Peyer's patch (tissue), 4 donors: ENCODE results near the gene TMIGD2.

Experiments used
- CTCF ChIP-seq, 6 experiments: fragments of 450-650 bp in 4 of 6; fragments of 200-600 bp in 2 of 6; sonication (generic) in 1 of 6; IDR thresholded peaks; one replicate each; pipeline ENCODE4 v1.5.1; 2017 to 2019; ENCODE audit warnings: antibody characterized with exemption in 6 of 6, mild to moderate bottlenecking in 3 of 6, moderate library complexity in 1 of 6
- POLR2A ChIP-seq, 2 donors: fragments of 450-650 bp; IDR thresholded peaks; one replicate each; pipeline ENCODE4 v1.5.1; 2017; ENCODE audit warnings: antibody characterized with exemption in 2 of 2, mild to moderate bottlenecking in 2 of 2, moderate library complexity in 2 of 2

- TF ChIP-seq CTCF (IDR thresholded peaks at IDR 0.05): no peak
- TF ChIP-seq POLR2A (IDR thresholded peaks at IDR 0.05): no peak
Measured at GRCh38 chr19:4295972-4296771, 6.0 kb downstream of the TMIGD2 start.
